NCI-H2196 (cell line): ENCODE measurements around the gene PLOD2.

Experiments
- DNase-seq: peaks from one replicate; lab custom pipeline; 2025; ENCODE audit not compliant: unreplicated experiment; lab: John Stamatoyannopoulos, UW

PLOD2 gene

DNA sequence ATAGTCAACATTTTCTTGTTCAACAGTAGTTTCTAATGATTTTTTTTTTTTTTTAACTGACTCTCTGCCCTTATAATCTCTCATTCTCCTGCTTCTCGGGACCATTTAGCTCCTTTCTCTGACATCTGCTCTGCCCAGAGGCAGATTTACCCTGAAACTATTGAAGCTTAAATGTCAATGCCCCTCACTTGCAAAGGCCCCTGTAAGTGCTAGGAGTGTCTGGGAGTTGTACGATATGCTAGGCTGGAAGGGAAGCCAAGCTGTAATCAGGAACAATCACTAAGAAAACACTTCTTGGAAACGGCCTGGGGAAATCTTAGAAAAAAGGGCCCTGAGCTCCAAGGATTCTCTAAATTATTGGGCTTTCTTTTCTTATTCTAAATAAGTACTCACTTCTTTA lies 5.8 kb upstream of the PLOD2 start:
- DNase-seq, result no peak

DNA sequence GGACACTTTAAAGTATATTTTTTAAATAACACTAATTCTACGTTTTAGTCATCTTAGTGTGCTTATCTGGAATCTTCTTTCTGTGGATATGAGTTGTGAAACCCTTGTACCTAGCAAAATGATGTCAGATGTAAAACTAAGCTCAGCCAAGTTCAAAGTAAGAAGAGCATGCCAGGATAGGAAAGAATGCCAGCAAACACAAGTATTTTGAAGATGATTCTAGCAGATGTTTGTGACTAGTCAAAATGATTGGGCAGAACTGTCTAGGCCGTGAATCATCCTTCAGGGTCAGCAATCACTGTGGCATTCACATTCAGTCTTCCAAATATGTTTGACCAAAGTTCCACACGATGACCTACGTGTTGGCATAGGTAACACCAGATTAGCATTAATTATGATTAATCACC lies 5.4 kb upstream of the PLOD2 start:
- no peak for DNase-seq

DNA sequence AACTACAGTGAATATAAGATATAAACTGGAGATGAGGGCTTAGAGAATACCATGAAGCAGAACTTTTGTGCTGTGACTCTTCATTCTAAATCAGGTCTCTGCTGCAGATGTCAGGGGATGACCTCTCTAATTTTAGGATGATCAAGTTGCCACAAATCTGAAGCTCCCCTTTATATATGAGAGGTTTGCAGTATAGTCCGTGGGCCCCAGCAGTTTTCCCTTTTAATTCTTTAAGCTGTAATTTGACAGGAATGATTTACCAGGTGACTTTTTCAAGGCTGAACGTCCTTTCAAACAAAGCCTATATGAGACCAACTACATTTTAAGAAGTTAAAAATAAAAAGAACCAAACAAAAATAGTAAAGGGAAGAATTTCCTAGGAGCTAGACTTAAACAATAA lies 4.9 kb upstream of the PLOD2 start:
- DNase-seq, result no peak

DNA sequence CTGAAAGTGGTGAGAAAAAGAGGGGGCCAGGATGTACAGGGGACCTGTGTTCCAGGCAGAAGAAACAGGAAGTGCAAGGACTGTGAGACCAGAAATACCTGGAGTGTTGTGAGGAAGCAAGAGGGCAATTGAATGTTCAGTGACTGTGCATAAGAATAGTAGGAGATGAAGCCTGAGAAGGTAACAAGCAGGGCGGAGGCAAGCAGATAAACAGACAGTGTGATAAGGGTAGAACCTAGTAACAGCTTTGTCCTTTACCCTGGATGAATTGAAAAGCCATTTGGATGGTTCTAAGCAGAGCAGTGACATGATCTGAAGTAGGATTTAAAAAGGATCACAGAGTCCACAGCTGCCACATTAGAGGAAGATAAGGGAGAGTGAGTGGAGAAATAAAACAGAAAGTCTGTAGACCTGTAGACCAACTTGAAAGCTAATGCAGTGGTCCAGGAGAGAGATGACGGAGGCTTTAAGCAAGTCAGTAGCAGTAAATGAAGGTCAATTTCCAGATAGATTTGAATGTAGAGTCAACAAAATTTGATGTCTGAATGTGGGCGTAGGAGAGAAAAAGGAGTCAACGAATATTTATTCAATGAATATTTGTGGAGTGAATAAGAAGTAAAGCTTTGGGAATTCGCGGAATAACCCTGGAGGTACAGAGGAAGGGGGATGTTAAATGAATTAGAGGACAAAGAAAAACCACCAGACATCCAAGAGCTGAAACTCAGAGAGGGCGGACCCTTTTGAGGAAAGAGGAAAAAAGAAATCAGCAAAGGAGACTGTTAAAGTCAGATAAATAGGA lies 4.2 kb upstream of the PLOD2 start:
- DNase-seq, result no peak

DNA sequence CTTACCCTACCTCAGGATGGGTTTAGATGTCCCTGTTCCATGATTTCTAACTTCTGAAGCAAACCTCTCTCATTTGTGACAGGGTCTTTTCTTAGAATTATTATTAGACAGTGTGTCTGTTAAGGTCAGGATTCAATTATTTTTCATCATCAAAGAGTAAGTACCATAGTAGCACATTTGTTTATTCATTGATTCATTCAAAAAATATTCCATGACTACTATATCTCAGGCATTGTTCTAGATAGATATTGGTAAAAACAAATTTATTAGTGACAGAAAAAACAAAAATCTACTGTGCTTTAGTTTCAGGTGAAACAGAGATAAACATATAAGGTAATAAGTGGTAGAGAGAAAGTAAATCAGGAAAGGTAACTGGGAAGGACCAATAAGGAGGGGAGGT lies 3.5 kb upstream of the PLOD2 start:
- no peak for DNase-seq

DNA sequence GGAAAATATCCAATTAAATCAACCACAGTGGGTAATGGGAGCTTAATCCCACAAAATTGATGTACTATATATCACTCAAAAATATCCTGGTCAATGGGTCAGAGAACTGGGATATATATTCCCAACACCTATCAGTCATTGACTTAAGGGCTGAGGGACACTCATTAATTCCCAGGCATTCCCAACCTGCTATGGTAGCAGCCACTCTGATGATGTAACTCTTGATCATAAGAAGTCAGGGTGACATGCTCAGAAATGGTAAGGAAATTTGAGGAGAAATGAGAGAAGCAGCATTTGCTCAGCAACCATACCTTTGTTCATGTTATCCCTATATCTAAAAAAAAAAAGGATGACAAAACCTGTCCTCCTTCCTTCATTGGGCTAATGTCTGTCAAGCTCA lies 3.1 kb upstream of the PLOD2 start:
- no peak for DNase-seq

DNA sequence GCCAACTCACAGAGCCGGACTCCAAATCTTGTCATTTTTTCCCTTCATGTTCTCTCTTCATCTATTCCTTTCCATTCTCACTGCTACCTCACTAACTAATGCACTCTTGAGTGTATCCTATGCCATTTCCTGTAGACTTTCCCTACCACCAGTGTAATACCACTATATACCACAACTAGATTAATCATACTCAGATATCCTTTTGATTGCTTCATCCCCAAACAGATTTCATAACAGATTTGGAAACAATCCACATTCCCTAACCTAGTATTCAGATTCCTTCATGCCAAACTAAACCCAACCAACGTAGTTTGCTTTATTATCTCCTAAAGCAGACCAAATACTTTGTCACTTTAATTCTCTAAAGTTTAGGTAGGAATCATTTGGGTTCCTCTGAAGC lies 2.6 kb upstream of the PLOD2 start:
- no peak for DNase-seq

DNA sequence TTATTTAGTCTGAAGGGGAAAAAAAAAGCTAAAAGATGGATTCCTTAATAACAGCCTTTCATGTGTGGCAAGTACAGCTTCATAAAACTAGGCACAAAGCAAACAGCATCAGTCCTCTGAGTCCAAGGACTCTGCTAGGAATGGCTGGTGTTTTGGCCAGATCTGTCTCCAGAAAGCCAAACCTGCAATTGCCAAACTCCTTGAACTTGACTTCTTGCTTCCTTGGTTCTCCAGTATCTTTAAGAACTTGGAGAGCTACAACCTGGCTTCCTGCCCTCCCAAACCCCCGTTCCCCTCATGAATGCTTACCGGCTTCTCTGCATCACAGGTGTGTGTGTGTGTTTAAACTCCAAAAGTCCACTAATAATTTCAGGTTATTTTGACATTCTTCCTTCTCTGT lies 1.6 kb upstream of the PLOD2 start:
- DNase-seq, result no peak

DNA sequence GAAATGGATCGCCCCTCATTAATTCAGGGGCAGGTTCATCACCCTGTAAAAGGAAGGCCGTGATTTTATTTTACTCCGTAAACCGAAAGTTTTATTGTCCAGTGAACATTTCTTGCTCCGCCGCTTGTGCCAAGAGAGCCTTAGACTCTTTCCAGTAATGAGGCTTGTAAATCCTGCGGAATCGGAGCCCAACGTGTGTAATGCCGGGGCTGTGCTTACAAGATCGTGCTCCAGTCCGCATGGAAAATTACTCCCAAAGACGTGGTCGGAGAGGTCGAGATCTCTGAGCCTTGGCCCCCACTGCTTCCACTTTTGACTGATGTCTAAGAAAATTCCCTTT lies 649 bp upstream of the PLOD2 start:
- DNase-seq, result no peak

DNA sequence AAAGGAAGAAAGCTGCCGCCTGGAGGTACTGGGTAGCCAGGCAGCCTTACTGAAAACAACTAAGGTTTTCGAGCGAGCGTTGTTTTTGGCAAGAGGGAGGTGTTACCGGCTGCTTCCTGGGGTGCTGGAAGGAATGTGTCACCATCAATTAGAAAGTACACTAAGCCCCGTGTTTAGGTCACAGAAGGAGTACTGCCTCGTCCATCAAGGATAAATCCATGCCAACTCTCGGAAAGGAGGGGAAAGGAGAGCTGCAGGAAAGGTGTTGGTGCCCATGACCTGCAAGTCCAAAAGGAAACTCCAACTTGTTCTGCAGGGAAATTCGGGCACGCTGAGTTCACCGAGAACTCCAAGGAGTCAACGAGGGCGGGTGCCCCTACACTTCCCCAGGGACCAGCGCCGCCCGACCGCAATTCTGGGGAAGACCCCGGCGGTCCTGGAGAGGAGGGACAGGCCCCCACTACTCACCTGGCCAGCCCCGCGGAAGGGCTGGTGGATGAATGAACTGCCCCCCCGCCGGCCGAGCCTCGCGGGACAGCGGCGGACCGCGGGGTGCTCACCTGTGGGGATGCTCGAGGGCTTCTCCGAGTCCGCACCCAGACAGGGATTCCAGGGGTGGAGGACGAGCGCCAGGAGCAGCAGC lies 542 bp downstream of the PLOD2 start:
- peak; percentile 16 for DNase-seq

DNA sequence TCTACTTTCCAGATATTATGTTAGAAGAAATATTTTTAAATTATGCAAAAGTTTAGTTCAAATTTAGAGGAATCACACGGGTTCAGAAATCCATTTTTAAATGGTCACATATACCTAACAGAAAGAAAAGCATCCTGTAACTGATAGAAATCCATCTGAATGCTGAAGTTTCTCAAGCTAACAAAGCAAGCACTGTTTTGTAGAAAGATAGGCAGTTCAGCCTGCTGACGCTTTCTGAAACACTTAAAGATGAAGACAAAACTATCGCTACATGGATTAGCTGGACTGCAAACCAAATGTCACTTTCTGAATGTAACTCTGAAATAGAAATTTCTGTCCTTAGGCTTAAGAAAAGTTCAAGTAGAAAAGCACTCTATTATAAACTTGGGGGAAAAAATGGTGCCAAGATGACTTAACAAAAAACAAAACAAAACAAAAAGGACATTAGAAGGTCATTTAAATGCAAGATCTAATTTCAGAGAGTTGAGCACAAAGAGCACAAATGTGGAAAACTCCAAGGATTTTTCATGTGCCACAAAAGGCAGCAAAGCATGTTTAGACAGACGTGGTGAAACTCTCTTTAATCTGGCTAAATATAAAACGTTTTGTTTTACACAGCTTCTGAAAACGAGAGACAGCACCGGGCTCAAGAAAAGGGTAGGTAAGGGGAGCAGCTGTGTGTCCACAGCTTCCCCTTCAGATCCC lies 1.2 kb downstream of the PLOD2 start:
- no peak for DNase-seq

DNA sequence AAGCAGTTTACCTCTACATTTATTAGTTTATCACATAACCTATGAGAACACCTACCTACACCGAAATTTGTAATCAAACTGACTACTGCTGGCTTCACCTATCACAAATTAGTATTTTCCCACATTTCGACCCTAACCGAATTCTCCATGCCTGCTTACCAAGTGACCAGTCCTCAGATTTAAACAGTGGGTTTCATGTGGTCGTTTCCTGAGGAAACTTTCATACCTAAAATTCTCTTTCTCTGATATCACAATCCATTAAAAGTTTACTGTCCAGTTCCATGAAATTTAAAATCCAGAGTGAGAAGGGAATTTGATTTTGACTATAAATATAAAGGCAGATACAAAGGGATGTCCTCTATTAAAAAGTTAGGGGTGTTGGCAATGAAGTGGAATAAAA lies 1.9 kb downstream of the PLOD2 start:
- no peak for DNase-seq

DNA sequence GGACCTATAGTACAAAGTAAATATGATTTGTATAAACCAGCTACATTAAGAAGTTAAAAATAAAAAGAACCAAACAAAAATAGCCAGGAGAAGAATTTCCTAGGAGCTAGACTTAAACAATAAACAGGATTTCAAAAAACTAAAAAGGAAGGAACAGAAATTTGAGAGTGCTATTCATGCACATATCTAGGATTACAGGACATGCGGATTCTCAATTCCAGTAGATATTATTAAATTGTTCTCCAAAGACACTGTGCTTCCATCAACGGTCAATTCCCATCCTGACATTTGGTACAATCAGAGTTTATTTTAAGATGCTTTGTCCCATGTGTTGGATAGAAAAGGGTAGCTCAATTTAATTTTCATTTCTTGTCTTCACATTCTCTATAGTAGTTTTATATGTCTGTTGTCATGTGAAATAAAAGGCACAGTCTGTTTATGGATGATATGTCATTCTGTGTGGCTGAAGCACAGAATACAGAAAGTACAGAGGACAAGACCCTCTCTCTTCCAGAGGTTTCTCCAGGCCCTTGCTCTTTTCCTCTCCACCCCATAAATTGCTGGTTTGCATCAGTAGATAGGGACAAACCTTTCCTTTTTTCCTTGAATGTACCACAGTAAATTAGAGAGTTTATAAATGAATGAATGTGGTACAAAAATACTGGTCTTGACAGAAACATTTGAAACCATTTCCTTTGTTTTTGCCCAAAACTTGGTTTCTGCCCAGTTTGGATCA lies 3.5 kb downstream of the PLOD2 start:
- DNase-seq, result no peak

DNA sequence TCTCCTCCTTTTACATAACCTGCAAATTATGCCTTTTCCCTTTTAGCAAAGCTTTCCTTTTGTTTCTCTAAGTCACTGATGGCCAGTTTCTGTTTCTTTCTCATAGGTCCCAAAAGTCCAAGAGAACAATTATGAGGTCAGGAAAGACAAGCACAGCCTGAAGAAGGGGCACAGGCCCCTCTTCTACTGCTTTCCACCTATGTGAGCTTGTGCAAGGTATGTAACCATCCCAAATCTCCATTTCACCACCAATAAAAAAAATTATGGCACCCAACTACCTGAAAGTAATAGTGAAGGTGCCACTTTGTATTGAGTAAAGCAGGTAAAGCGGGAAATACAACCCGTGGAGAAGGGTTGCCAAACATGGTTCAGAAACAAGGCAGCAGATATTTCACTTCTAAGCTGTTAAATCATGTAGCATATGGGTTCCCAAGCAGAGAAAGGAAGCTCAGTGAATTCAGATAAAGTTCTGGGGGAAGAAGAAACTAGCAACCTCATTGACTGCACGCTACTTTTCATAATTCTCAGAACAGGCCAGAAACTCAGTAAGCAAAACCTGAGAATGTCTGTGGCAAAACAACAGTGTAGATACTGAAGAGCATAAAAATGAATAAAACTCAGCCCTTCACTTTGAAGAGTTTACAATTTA lies 4.2 kb downstream of the PLOD2 start:
- DNase-seq, result no peak

DNA sequence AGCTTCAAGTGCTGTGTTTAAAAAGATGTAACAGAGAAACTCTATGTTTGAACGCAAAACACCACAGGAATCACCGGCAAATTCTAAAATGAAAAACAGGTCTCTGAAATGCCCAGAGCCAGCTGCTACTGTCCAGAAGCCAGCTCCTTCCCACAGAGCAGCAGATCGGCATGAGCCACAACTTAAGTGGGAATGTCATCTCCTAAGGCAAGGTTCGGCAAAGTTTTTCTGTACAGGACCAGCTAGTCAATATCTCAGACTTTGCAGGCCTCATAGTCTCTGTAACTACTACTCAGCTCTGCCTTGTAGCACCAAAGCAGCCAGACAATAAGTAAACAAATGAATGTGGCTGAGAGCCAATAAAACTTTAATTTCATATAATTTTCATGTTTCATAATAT lies 4.9 kb downstream of the PLOD2 start:
- DNase-seq, result no peak

DNA sequence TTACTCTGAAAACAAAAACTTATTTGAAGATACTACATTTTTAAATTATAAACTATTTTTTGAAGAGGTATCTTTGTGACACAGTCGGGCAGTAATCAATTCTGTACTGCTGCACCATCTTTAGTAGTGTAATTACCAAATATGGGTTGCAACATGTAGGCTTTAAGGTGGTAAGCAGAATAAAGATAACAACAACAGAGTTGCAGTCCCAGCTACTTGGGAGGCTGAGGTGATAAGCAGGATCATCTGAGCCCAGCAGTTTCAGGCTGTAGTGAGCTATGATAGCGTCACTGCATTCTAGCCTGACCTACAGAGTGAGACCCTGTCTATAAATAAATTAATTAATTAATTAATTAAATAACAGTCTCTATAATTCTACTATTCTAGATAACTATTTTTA lies 6.0 kb downstream of the PLOD2 start:
- DNase-seq, result no peak

DNA sequence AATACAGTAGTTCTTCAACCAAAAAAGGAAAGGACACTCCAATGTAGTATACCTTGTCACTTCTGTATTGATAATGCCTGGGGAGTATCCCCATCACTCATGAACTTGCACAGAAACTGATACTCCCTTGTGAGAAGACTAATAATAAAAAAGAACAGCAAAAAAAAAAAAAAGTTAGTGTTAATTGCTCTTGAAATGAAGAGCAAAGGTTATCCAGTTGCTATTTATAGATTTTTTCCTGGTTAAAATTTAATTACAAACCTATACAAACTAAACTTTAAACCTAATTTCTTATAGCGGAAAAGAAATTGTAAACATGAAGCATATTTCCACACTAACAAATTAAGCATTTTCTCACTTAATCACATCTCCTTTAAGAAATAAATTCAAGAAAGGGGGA lies 6.7 kb downstream of the PLOD2 start:
- no peak for DNase-seq

DNA sequence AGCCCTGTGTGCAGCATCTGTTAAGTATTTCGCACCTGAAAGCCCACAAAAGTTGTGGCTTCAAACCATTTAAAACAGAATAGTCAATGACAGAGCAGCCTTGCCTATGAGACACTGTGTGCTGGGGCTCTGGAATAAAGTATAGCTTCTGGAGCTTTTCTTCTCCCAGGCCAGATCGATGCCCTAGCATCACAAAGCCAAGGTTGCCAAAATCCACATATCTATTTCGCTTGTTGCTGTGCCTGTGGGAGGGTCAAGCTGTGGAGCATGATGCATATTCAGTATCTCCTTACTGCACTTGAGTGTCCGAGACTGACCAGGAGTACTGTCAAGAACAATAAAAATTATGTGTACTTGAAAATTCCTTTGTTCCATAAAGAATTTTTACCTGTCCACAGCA lies 7.6 kb downstream of the PLOD2 start:
- no peak for DNase-seq

DNA sequence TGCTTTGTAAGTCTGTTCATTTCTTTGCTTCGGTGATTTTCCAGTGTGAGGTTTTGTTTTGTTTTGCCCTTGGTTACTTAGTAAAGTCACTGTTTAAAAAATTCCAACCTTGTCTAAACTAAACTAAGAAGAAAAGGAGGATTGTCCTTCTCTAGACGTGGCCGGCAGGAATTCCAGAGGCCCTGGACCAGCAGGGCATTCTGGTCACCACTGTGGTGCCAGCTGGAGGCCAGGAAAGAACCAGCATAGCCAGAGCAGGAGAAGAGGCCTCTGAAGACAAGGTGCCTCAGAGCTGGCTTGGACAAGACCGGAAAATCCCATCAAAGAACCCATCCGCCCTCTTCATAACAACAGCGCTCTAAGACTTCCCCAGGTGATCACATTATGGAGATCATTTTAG lies 8.2 kb downstream of the PLOD2 start:
- no peak for DNase-seq

DNA sequence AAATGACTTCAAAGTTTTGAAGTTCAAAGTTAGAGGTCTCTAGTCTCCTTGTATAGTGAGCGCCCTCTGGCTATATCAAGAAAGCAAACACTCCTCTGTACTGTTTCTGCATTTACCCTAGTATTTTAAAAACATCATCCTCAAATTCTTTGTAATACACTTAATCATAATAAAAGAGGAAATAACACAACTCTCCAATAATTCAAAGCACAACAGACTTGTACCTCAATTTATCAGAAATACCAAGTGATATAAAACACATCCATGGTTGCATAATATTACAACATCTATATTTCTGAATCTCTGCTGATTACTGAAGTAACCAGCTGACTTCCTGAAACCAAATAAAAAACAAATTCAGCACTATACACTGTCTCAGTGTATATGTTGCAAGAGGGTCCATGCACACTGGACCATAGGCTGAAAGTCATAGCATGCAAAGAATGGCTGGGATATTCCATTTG lies 12.5 kb downstream of the PLOD2 start:
- DNase-seq, result no peak

DNA sequence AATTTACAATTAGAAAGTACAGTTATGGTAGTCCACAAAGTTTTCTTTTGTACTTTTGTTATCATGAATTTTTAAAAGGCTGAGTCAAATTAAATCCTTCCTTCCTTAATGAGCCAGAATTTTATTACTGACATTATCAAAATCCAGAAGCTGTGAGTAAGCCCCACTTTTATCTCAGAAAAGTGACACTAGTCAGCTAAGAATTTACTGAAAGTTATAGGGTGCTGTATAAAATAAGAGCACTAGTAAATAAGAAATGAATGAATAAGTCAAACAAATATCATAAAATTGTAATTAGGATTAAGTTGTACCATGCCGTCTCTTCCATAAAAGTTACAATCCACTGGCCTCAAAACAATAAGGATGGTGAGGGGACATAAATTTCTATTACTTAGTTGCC lies 15.3 kb downstream of the PLOD2 start:
- DNase-seq, result no peak
